Breast epithelium (tissue), 4 donors: ENCODE results near the gene ARID5B. TPM values are rescaled to one million over a fixed set of nuclear protein-coding genes. Genes with fewer than 3 reads are reported as not detected.

Experiments used
- DNase-seq, 2 donors: peaks; one replicate each; pipeline ENCODE4 v3.0.0-alpha.2; 2019; ENCODE audit warnings: low spot score in 2 of 2
- H3K27ac ChIP-seq, 2 donors: fragments of 200-600 bp; sonication (generic) in 1 of 2; one replicate each; pipeline ENCODE4 v1.5.1; 2016 to 2019; ENCODE audit warnings: mild to moderate bottlenecking in 1 of 2
- H3K27me3 ChIP-seq, 2 donors: fragments of 200-600 bp; sonication (generic) in 1 of 2; one replicate each; pipeline versions ENCODE4 v1.5.1 to v1.6.0; 2017 to 2019; ENCODE audit warnings: control low read depth in 1 of 2, mild to moderate bottlenecking in 1 of 2
- H3K36me3 ChIP-seq: fragments of 200-600 bp; one replicate; pipeline ENCODE4 v1.5.1; 2019
- H3K4me1 ChIP-seq, 2 donors: fragments of 200-600 bp; sonication (generic); one replicate each; pipeline ENCODE4 v1.5.1; 2016 to 2019; ENCODE audit warnings: control low read depth in 1 of 2
- H3K4me3 ChIP-seq, 3 donors: fragments of 200-600 bp; sonication (generic); 1 replicate in 2 of 3; 2 replicates in 1 of 3; pipeline ENCODE4 v1.5.1; 2016 to 2019; ENCODE audit warnings: mild to moderate bottlenecking in 3 of 3, moderate library complexity in 2 of 3
- H3K9me3 ChIP-seq, 2 donors: fragments of 200-600 bp; sonication (generic) in 1 of 2; one replicate each; pipeline ENCODE4 v1.5.1; 2016 to 2019; ENCODE audit warnings: control low read depth in 1 of 2
- POLR2A ChIP-seq: fragments of 450-650 bp; IDR thresholded peaks from one replicate; pipeline ENCODE4 v1.6.1; 2016; ENCODE audit warnings: antibody characterized with exemption, mild to moderate bottlenecking, moderate library complexity
- POLR2AphosphoS5 ChIP-seq, 3 donors: sonication (generic); formaldehyde crosslinking; IDR thresholded peaks; one replicate each; pipeline ENCODE4 v1.6.1; 2017; ENCODE audit warnings: antibody characterized with exemption in 3 of 3
- intact Hi-C: fragments of 100-400 bp; cut with DNase I; formaldehyde crosslinking; loops from one replicate; pipeline ENCODE4 v1.15.1; 2023; ENCODE audit warnings: low total_unique reads
- total RNA-seq, 3 donors: library from RNA; depleted of rRNA; stranded (reverse); fragments of >200 nt; gene quantifications; one replicate each; pipeline ENCODE4 v1.1.0, GENCODE V29; 2016
- TF ChIP-seq, protein P1 (sequence below), 3 donors: fragments of 450-650 bp; IDR thresholded peaks; one replicate each; pipeline ENCODE4 v1.5.1; 2016 to 2017; ENCODE audit warnings: antibody characterized with exemption in 3 of 3, mild to moderate bottlenecking in 3 of 3, moderate library complexity in 3 of 3

Gene ARID5B
- total RNA-seq, 3 donors from 2014 or later: 89.5 to 166 (median 125) TPM

GRCh38 chr10:61902445-61903220 lies 1.1 kb downstream of the ARID5B start:
- Histone ChIP-seq H3K9me3 (no peaks in the 10 kb centered on the region), H3K27me3 (no peaks in the 10 kb centered on the region), H3K4me1 (peaks cover 4 to 5% of the 10 kb centered on the region in 2 donors), H3K4me3 (peak overlapping the region; percentile 83 to 91 (median 90)), H3K36me3 (no peaks in the 10 kb centered on the region), H3K27ac (peak overlapping the region; percentile 99)
- no peak for TF ChIP-seq POLR2AphosphoS5 (IDR thresholded peaks at IDR 0.05)
- no peak for TF ChIP-seq POLR2A
- TF ChIP-seq, protein P1, sequence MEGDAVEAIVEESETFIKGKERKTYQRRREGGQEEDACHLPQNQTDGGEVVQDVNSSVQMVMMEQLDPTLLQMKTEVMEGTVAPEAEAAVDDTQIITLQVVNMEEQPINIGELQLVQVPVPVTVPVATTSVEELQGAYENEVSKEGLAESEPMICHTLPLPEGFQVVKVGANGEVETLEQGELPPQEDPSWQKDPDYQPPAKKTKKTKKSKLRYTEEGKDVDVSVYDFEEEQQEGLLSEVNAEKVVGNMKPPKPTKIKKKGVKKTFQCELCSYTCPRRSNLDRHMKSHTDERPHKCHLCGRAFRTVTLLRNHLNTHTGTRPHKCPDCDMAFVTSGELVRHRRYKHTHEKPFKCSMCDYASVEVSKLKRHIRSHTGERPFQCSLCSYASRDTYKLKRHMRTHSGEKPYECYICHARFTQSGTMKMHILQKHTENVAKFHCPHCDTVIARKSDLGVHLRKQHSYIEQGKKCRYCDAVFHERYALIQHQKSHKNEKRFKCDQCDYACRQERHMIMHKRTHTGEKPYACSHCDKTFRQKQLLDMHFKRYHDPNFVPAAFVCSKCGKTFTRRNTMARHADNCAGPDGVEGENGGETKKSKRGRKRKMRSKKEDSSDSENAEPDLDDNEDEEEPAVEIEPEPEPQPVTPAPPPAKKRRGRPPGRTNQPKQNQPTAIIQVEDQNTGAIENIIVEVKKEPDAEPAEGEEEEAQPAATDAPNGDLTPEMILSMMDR (IDR thresholded peaks at IDR 0.05): no peak
- intact Hi-C loops: no loop called here
- peak; percentile 49 to 55 for DNase-seq

DNA sequence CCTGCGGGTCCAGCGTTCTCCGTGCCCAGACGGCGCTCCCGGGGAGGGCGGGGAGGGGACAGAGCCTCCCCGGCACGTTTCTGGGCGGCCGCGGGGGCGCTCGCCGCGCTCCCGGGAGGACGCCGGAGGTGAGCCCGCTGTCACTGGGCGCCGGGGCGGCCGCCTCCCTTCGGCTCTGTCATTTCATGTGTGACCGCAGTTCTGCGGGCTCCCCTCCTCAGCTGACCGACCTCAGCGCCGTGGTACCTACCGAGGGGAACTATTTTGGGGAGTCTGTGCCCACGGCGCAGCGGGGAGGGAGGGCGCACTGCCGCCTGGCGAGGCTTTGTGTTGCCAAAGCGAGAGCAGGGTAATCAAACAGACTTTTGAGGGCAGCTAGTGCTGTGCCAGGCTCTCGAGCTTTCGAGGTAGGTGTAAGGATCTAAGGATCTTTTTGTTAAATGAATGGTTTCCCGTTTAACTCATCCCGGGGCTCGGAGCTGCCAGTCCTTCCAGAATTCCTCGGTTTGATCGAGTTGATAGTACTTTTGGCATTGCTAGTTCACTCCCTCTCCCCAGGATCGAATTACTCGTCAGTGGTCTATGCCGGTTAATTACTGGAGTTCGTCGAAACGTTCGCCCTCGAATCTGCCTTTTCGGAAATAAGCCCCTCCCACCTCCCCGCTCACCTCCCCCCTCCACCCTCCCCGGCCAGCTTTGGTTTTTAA lies 1.9 kb downstream of the ARID5B start:
- peak in 1 of 2 donors; percentile 44 for DNase-seq
- Histone ChIP-seq H3K27ac (peak overlapping the region; percentile 99), H3K4me1 (peaks cover 4 to 5% of the 10 kb centered on the region in 2 donors), H3K27me3 (no peaks in the 10 kb centered on the region), H3K36me3 (no peaks in the 10 kb centered on the region), H3K4me3 (peak overlapping the region; percentile 83 to 91 (median 90)), H3K9me3 (no peaks in the 10 kb centered on the region)
- intact Hi-C loops: no loop called here
- TF ChIP-seq POLR2AphosphoS5 (IDR thresholded peaks at IDR 0.05) (peak; percentile 54 to 67 (median 59)), POLR2A (peak; percentile 15)
- TF ChIP-seq, protein P1 (IDR thresholded peaks at IDR 0.05): peak; percentile 13 to 21 (median 16)

GRCh38 chr10:61903928-61904344 lies 2.4 kb downstream of the ARID5B start:
- Histone ChIP-seq H3K9me3 (no peaks in the 10 kb centered on the region), H3K4me3 (peak overlapping the region; percentile 83 to 91 (median 90)), H3K36me3 (no peaks in the 10 kb centered on the region), H3K27ac (peak overlapping the region; percentile 99), H3K27me3 (no peaks in the 10 kb centered on the region), H3K4me1 (peaks cover 4 to 5% of the 10 kb centered on the region in 2 donors)
- intact Hi-C loops: no loop called here
- TF ChIP-seq POLR2AphosphoS5 (IDR thresholded peaks at IDR 0.05) (no peak), POLR2A (no peak)
- TF ChIP-seq, protein P1 (IDR thresholded peaks at IDR 0.05): no peak
- no peak for DNase-seq

- H3K36me3 ChIP-seq: no peaks in the 10 kb centered on the region
- TF ChIP-seq POLR2A (no peak), POLR2AphosphoS5 (IDR thresholded peaks at IDR 0.05) (no peak)
- TF ChIP-seq, protein P1 (IDR thresholded peaks at IDR 0.05): no peak
- peak overlapping the region; percentile 99 for H3K27ac ChIP-seq
- peaks cover 0 to 5% of the 10 kb centered on the region in 2 donors for H3K4me1 ChIP-seq
- peak in 1 of 2 donors; percentile 31 for DNase-seq
- H3K27me3 ChIP-seq: no peaks in the 10 kb centered on the region
- intact Hi-C loops: no loop called here
- H3K9me3 ChIP-seq: no peaks in the 10 kb centered on the region
- H3K4me3 ChIP-seq: peak overlapping the region in 2 of 3 donors; percentile 90 to 91
Observed at GRCh38 chr10:61904733-61905725, 3.5 kb downstream of the ARID5B start.
